Loucy (cell line): ENCODE measurements around the gene PRAC1.

ENCODE experiments used
- H2AFZ ChIP-seq: fragments of 200-600 bp; sonication (generic); 2 replicates; pipeline ENCODE4 v1.6.0; 2016; ENCODE audit warnings: antibody characterized with exemption, mild to moderate bottlenecking, low read length, moderate library complexity
- H3F3A ChIP-seq: fragments of 200-600 bp; 2 replicates; pipeline ENCODE4 v1.6.0; 2016; ENCODE audit warnings: antibody characterized with exemption, low read depth, mild to moderate bottlenecking
- H3K27me3 ChIP-seq: fragments of 200-600 bp; sonication (generic); 2 replicates; pipeline ENCODE4 v1.6.1; 2014; ENCODE audit warnings: low read length, mild to moderate bottlenecking; ENCODE audit not compliant: insufficient read depth, poor library complexity, severe bottlenecking
- H3K36me3 ChIP-seq: fragments of 200-600 bp; sonication (generic); 2 replicates; pipeline ENCODE4 v1.6.1; 2016; ENCODE audit warnings: low read length; ENCODE audit not compliant: insufficient read depth
- H3K4me1 ChIP-seq: fragments of 200-600 bp; sonication (generic); 2 replicates; pipeline ENCODE4 v1.5.1; 2014; ENCODE audit warnings: low read length, mild to moderate bottlenecking; ENCODE audit not compliant: insufficient read depth, poor library complexity, severe bottlenecking
- H3K4me2 ChIP-seq: fragments of 200-600 bp; sonication (generic); 2 replicates; pipeline ENCODE4 v1.6.0; 2014; ENCODE audit warnings: antibody characterized with exemption, low read length, low read depth, mild to moderate bottlenecking; ENCODE audit not compliant: poor library complexity, severe bottlenecking
- H3K4me3 ChIP-seq: fragments of 200-600 bp; sonication (generic); 2 replicates; pipeline ENCODE4 v1.5.1; 2014; ENCODE audit warnings: low read length, mild to moderate bottlenecking, mixed read lengths; ENCODE audit not compliant: poor library complexity, severe bottlenecking
- H3K79me2 ChIP-seq: fragments of 200-600 bp; sonication (generic); 2 replicates; pipeline ENCODE4 v1.6.1; 2014; ENCODE audit warnings: low read length; ENCODE audit not compliant: insufficient read depth
- H3K9ac ChIP-seq: fragments of 200-600 bp; sonication (generic); 2 replicates; pipeline ENCODE4 v1.6.0; 2014; ENCODE audit warnings: mild to moderate bottlenecking, low read depth, low read length, moderate library complexity; ENCODE audit not compliant: poor library complexity, severe bottlenecking
- H3K9me2 ChIP-seq: fragments of 200-600 bp; sonication (generic); replicated peaks from 2 replicates; pipeline ENCODE4 v1.6.1; 2016; ENCODE audit warnings: low read depth, low read length, mixed read lengths
- H3K9me3 ChIP-seq: fragments of 200-600 bp; sonication (generic); 2 replicates; pipeline ENCODE4 v1.6.1; 2014; ENCODE audit warnings: mild to moderate bottlenecking, antibody characterized with exemption, low read length, low read depth; ENCODE audit not compliant: insufficient read depth
- H4K20me1 ChIP-seq: fragments of 200-600 bp; sonication (generic); 2 replicates; pipeline ENCODE4 v1.6.0; 2014; ENCODE audit warnings: antibody characterized with exemption, low read length, mild to moderate bottlenecking; ENCODE audit not compliant: insufficient read depth, poor library complexity, severe bottlenecking
- CTCF ChIP-seq: fragments of 200-600 bp; sonication (generic); conservative IDR thresholded peaks from 2 replicates; pipeline ENCODE4 v1.5.1; 2014; ENCODE audit warnings: mild to moderate bottlenecking, antibody characterized with exemption, low read length
- EZH2phosphoT487 ChIP-seq: fragments of 200-600 bp; IDR thresholded peaks from 2 replicates; pipeline ENCODE4 v1.6.1; 2018; ENCODE audit warnings: antibody characterized with exemption, mild to moderate bottlenecking, moderate library complexity, borderline replicate concordance

The PRAC1 gene

GRCh38 chr17:48729335-48730239 is 7.3 kb upstream of the PRAC1 start:
- Histone ChIP-seq H2AFZ (no peak overlapping the region), H3F3A (no peaks in the 10 kb centered on the region), H3K27me3 (no peaks in the 10 kb centered on the region), H3K9me2 (no peaks in the 10 kb centered on the region), H3K4me1 (no peaks in the 10 kb centered on the region), H3K9ac (no peak overlapping the region), H4K20me1 (no peaks in the 10 kb centered on the region), H3K9me3 (no peaks in the 10 kb centered on the region), H3K36me3 (no peaks in the 10 kb centered on the region), H3K4me3 (no peak overlapping the region), H3K4me2 (no peak overlapping the region), H3K79me2 (no peaks in the 10 kb centered on the region)
- no peak for TF ChIP-seq CTCF
- no peak for TF ChIP-seq EZH2phosphoT487

GRCh38 chr17:48728232-48729231 is 6.2 kb upstream of the PRAC1 start, which contains the start of gene HOXB13:
Gene HOXB13, minus strand, starts transcription at chr17:48728750. Its CDS starts 157 bp downstream, at chr17:48728593.
- Histone ChIP-seq H3K9me2 (no peaks in the 10 kb centered on the region), H3K9ac (no peak within 1 kb of the TSS), H2AFZ (no peak within 1 kb of the TSS), H3K27me3 (no peaks in the 10 kb centered on the region), H3K4me2 (no peak within 1 kb of the TSS), H3K4me3 (no peak within 1 kb of the TSS), H4K20me1 (no peaks in the 10 kb centered on the region), H3K4me1 (no peaks in the 10 kb centered on the region), H3K79me2 (no peaks in the 10 kb centered on the region), H3K9me3 (no peaks in the 10 kb centered on the region), H3K36me3 (no peaks in the 10 kb centered on the region), H3F3A (no peaks in the 10 kb centered on the region)
- TF ChIP-seq EZH2phosphoT487 (no peak), CTCF (no peak)

- no peaks in the 10 kb centered on the region for H3K9me2 ChIP-seq
- H3K4me2 ChIP-seq: no peak overlapping the region
- no peaks in the 10 kb centered on the region for H3K79me2 ChIP-seq
These were observed 5.3 kb upstream of the PRAC1 start for GRCh38 chr17:48727415-48728175.

More at GRCh38 chr17:48727415-48728175, 5.3 kb upstream of the PRAC1 start:
- Histone ChIP-seq H2AFZ (no peak overlapping the region), H3K9me3 (no peaks in the 10 kb centered on the region), H4K20me1 (no peaks in the 10 kb centered on the region), H3K9ac (no peak overlapping the region), H3K27me3 (no peaks in the 10 kb centered on the region), H3K4me3 (no peak overlapping the region), H3F3A (no peaks in the 10 kb centered on the region), H3K36me3 (no peaks in the 10 kb centered on the region), H3K4me1 (no peaks in the 10 kb centered on the region)
- TF ChIP-seq CTCF: no peak
- TF ChIP-seq EZH2phosphoT487: no peak
